Endothelial cell of umbilical vein (primary cell): ENCODE results near the gene ARL8B. TPM values are rescaled to one million over a fixed set of nuclear protein-coding genes. Genes with fewer than 3 reads are reported as not detected.

Experiments
- BruUV-seq: library from RNA; stranded (reverse); fragments of 400-500 nt; replicated peaks from 2 replicates; lab custom pipeline; 2021; lab: Mats Ljungman, UMichigan
- CTCF ChIA-PET: fragments of 300-600, 350-600 bp; sonication (Branson Sonifier 250); formaldehyde crosslinking; loops from one replicate; lab custom pipeline; 2021; ENCODE audit warnings: antibody characterized with exemption, inconsistent platforms; lab: Charles Lee
- POLR2A ChIA-PET: fragments of 300-600, 350-600 bp; sonication (Branson Sonifier 250); formaldehyde crosslinking; loops from one replicate; lab custom pipeline; 2021; ENCODE audit warnings: antibody characterized with exemption, inconsistent platforms; lab: Charles Lee
- DNase-seq: peaks from one replicate; pipeline ENCODE4 v3.0.0-alpha.2; 2011; ENCODE audit warnings: low read depth, low spot score
- FAIRE-seq: peaks from 2 replicates; lab custom pipeline; 2011; peaks lifted over from hg19 to GRCh38; lab: Jason Lieb, UNC
- H2AFZ ChIP-seq: 2 replicates; pipeline ENCODE4 v1.6.0; 2012; ENCODE audit warnings: low read depth, low read length, control low read depth, inconsistent platforms
- H3K27ac ChIP-seq: 2 replicates; pipeline ENCODE4 v1.5.1; 2011; ENCODE audit warnings: low read depth, mild to moderate bottlenecking, control low read depth, low read length, moderate library complexity; ENCODE audit not compliant: insufficient read depth
- H3K27me3 ChIP-seq, 2 experiments: 2 replicates each; pipeline versions ENCODE4 v1.6.0 to v1.6.1; 2011; ENCODE audit warnings: low read length in 2 of 2, mixed read lengths in 1 of 2; ENCODE audit not compliant: control insufficient read depth in 2 of 2, insufficient read depth in 2 of 2
- H3K36me3 ChIP-seq, 2 experiments: 2 replicates in 1 of 2; 3 replicates in 1 of 2; pipeline ENCODE4 v1.5.1; 2011; ENCODE audit warnings: low read length in 2 of 2, mild to moderate bottlenecking in 1 of 2, moderate library complexity in 1 of 2; ENCODE audit not compliant: control insufficient read depth in 2 of 2, insufficient read depth in 2 of 2; ENCODE audit errors: extremely low read depth in 1 of 2
- H3K4me1 ChIP-seq: 3 replicates; pipeline ENCODE4 v1.5.1; 2011; ENCODE audit warnings: mild to moderate bottlenecking, low read length; ENCODE audit not compliant: control insufficient read depth, insufficient read depth; ENCODE audit errors: extremely low read depth
- H3K4me2 ChIP-seq: 2 replicates; pipeline ENCODE4 v1.6.1; 2011; ENCODE audit warnings: low read length, control low read depth, mixed read lengths; ENCODE audit not compliant: insufficient read depth
- H3K4me3 ChIP-seq, 3 experiments: fragments of 200-600 bp in 1 of 3; sonication (generic), shearing (Covaris generic) in 1 of 3; replicated peaks in 1 of 3; 2 replicates each; pipeline ENCODE4 v1.5.1; 2011 to 2016; ENCODE audit warnings: control low read depth in 3 of 3, low read length in 3 of 3, mild to moderate bottlenecking in 2 of 3, inconsistent platforms in 1 of 3, low read depth in 1 of 3, moderate library complexity in 1 of 3; ENCODE audit not compliant: insufficient read depth in 1 of 3
- H3K79me2 ChIP-seq: 2 replicates; pipeline ENCODE4 v1.6.0; 2012; ENCODE audit warnings: low read length, inconsistent platforms; ENCODE audit not compliant: control insufficient read depth, insufficient read depth
- H3K9ac ChIP-seq: replicated peaks from 2 replicates; pipeline ENCODE3; 2011; ENCODE audit warnings: low read length, control low read depth; ENCODE audit not compliant: insufficient read depth; ENCODE audit errors: extremely low read depth
- H3K9me1 ChIP-seq: replicated peaks from 3 replicates; pipeline ENCODE4 v1.6.0; 2011; ENCODE audit warnings: mild to moderate bottlenecking, low read length; ENCODE audit not compliant: control insufficient read depth, insufficient read depth; ENCODE audit errors: extremely low read depth
- H3K9me3 ChIP-seq: replicated peaks from 2 replicates; pipeline ENCODE4 v1.5.1; 2012; ENCODE audit warnings: low read length, inconsistent platforms; ENCODE audit not compliant: control insufficient read depth, insufficient read depth
- H4K20me1 ChIP-seq: replicated peaks from 2 replicates; pipeline ENCODE3; 2011; ENCODE audit warnings: mild to moderate bottlenecking, low read length; ENCODE audit not compliant: control insufficient read depth, insufficient read depth; ENCODE audit errors: extremely low read depth
- CTCF ChIP-seq, 2 donors: IDR thresholded peaks; 1 replicate in 1 of 2; 2 replicates in 1 of 2; pipeline ENCODE4 v1.5.1; 2011; ENCODE audit warnings: low read length in 2 of 2, mild to moderate bottlenecking in 2 of 2, moderate library complexity in 2 of 2, control low read depth in 1 of 2, inconsistent platforms in 1 of 2, low read depth in 1 of 2; ENCODE audit not compliant: insufficient read depth in 1 of 2; ENCODE audit errors: extremely low read depth in 1 of 2
- EZH2 ChIP-seq: IDR thresholded peaks from 2 replicates; pipeline ENCODE4 v1.6.1; 2012; ENCODE audit warnings: borderline replicate concordance, low read depth, mild to moderate bottlenecking, moderate library complexity, low read length, inconsistent platforms; ENCODE audit not compliant: severe bottlenecking
- FOS ChIP-seq: IDR thresholded peaks from 2 replicates; pipeline ENCODE4 v1.6.1; 2011; ENCODE audit warnings: mild to moderate bottlenecking, low read length, moderate library complexity, borderline replicate concordance; ENCODE audit not compliant: insufficient read depth
- GATA2 ChIP-seq: IDR thresholded peaks from 2 replicates; pipeline ENCODE4 v1.7.0; 2011; ENCODE audit warnings: low read depth, mild to moderate bottlenecking, moderate library complexity, mixed read lengths, low read length; ENCODE audit not compliant: insufficient read length, insufficient read depth
- JUN ChIP-seq: IDR thresholded peaks from 2 replicates; pipeline ENCODE4 v1.6.1; 2011; ENCODE audit warnings: borderline replicate concordance, low read depth; ENCODE audit not compliant: insufficient read length, insufficient read depth
- MAX ChIP-seq: IDR thresholded peaks from 2 replicates; pipeline ENCODE4 v1.6.1; 2011; ENCODE audit not compliant: insufficient read depth, insufficient read length
- MYC ChIP-seq: IDR thresholded peaks from one replicate; pipeline ENCODE4 v1.6.1; 2011; ENCODE audit warnings: mild to moderate bottlenecking, low read depth, low read length
- POLR2A ChIP-seq: IDR thresholded peaks from 2 replicates; pipeline ENCODE4 v1.6.1; 2012; ENCODE audit warnings: low read depth, mild to moderate bottlenecking, control low read depth, low read length
- POLR2AphosphoS5 ChIP-seq: IDR thresholded peaks from 2 replicates; pipeline ENCODE4 v1.6.1; 2012; ENCODE audit warnings: low read depth, mild to moderate bottlenecking, control low read depth, low read length, moderate library complexity; ENCODE audit not compliant: insufficient read depth
- dilution Hi-C: fragments of 300-500 bp; cut with MboI; formaldehyde crosslinking; loops from one replicate; pipeline ENCODE4 v1.15.0; 2019; ENCODE audit warnings: low sequenced_read_pairs; ENCODE audit not compliant: extremely low pct_ligation_motif_present
- intact Hi-C: fragments of 100-400 bp; cut with micrococcal nuclease; formaldehyde crosslinking; loops from one replicate; pipeline ENCODE4 v1.10.0; 2022
- polyA plus RNA-seq, 4 experiments: library from polyadenylated mRNA; depleted of rRNA in 3 of 4; stranded (reverse) in 3 of 4; unstranded in 1 of 4; fragments of >200 nt; gene quantifications; 2 replicates each; pipeline versions ENCODE4 v1.2.1 to v1.2.3, GENCODE V29; 2011 to 2012; ENCODE audit warnings: missing spikeins in 1 of 4
- total RNA-seq: library from RNA; stranded (reverse); gene quantifications from 2 replicates; pipeline ENCODE4 v1.2.3, GENCODE V29; 2021

Gene ARL8B
- total and polyA plus RNA-seq, 2 donors (not counting 3 experiments of a cell fraction or from before 2014, with no cell fraction given): 32.1 to 58.2 TPM

- TF ChIP-seq CTCF (IDR thresholded peaks at IDR 0.05; ENCODE audit: extremely low read depth in 1 of 2, insufficient read depth in 1 of 2, low read depth in 1 of 2, low read length in 2 of 2): no peak
- TF ChIP-seq POLR2AphosphoS5: no peak
- no peak for TF ChIP-seq POLR2A
- TF ChIP-seq FOS: no peak
- TF ChIP-seq MYC: no peak
- no peak for TF ChIP-seq GATA2
- TF ChIP-seq EZH2: no peak
- no peak for TF ChIP-seq MAX
- TF ChIP-seq JUN: no peak
- no peak for DNase-seq
- CTCF ChIA-PET: no interaction called here
Observed at GRCh38 chr3:5165698-5166097, 43.6 kb downstream of the ARL8B start.

More at GRCh38 chr3:5165698-5166097, 43.6 kb downstream of the ARL8B start:
- no TSS peak for BruUV-seq
- Histone ChIP-seq H3K4me1 (peaks cover 9% of the 10 kb centered on the region), H4K20me1 (peaks cover 11% of the 10 kb centered on the region), H2AFZ (no peak overlapping the region), H3K36me3 (no peaks in the 10 kb centered on the region), H3K9me3 (no peaks in the 10 kb centered on the region), H3K4me3 (no peak overlapping the region), H3K79me2 (peaks cover 88% of the 10 kb centered on the region), H3K4me2 (no peak overlapping the region), H3K9me1 (no peaks in the 10 kb centered on the region), H3K9ac (no peak overlapping the region), H3K27ac (no peak overlapping the region), H3K27me3 (no peaks in the 10 kb centered on the region)
- POLR2A ChIA-PET: no interaction called here
- intact Hi-C loops (no loop called here), dilution Hi-C loops (no loop called here)
- FAIRE-seq: peak; percentile 72
